Hepatocyte (in vitro differentiated cells): ENCODE data around the gene NRXN2.

ENCODE experiments used
- CTCF ChIP-seq: fragments of 200-600 bp; sonication (generic); IDR thresholded peaks from 2 replicates; pipeline ENCODE4 v1.5.1; 2016; ENCODE audit warnings: antibody characterized with exemption, mild to moderate bottlenecking; ENCODE audit not compliant: poor library complexity
- EZH2phosphoT487 ChIP-seq: fragments of 200-600 bp; sonication (generic); IDR thresholded peaks from one replicate; pipeline ENCODE4 v1.6.1; 2018; ENCODE audit warnings: antibody characterized with exemption, mild to moderate bottlenecking, low read depth, moderate library complexity; ENCODE audit not compliant: unreplicated experiment, severe bottlenecking

DNA sequence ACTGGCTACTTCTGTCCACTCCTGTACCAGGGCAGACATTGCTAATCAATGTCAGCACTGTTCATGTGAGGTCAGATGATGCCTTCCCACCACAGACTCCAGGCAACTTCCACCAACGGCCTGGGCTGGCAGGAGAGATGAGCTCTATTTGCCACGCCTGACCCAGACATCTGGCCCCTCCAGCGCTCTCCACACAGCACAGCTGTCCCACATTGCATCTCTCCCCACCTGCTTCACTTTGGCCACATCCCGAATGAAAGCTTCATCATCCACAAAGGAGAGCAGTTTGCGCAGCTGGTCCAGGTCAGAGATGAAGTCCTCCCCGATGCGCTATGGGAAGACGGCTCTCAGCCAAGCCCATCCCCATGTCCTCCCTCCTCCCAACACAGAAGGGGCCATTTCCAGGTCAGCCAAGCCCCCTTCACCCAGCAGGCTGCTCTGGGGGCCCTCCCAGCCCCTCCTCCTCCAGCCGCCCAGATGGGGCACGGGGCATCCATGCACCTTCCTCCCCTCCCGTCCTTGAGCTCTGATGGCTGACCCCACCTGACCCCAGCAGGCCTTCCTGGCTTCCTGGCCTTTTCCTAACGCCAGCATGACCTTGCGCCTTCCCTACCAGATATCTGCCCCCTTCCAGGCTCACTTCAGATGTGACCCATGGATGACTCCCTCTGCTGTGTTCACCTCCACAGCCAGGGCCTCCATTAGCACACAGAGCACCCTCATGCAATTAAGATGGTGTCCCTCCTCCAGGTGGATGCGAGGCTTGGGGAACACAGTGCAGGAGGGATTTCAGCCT is 29.4 kb upstream of the NRXN2 start:
- no peak for TF ChIP-seq CTCF
- TF ChIP-seq EZH2phosphoT487: no peak
